Transverse colon (tissue), 4 donors: ENCODE results near the gene CAPN7.

Experiments
- CTCF ChIP-seq, 5 experiments: fragments of 200-600 bp in 3 of 5; fragments of 450-650 bp in 2 of 5; sonication (generic) in 3 of 5; IDR thresholded peaks; 1 replicate in 2 of 5; 2 replicates in 3 of 5; pipeline ENCODE4 v1.5.1; 2016 to 2017; ENCODE audit warnings: antibody characterized with exemption in 5 of 5, inconsistent platforms in 3 of 5, mild to moderate bottlenecking in 2 of 5, moderate library complexity in 1 of 5
- POLR2A ChIP-seq: fragments of 450-650 bp; IDR thresholded peaks from one replicate; pipeline ENCODE4 v1.6.1; 2016; ENCODE audit warnings: antibody characterized with exemption, mild to moderate bottlenecking, moderate library complexity
- POLR2AphosphoS5 ChIP-seq, 3 donors: sonication (generic); formaldehyde crosslinking; IDR thresholded peaks; one replicate each; pipeline ENCODE4 v1.6.1; 2016; ENCODE audit warnings: antibody characterized with exemption in 3 of 3

- no peak for TF ChIP-seq POLR2A
- TF ChIP-seq CTCF (IDR thresholded peaks at IDR 0.05) = no peak
- TF ChIP-seq POLR2AphosphoS5 (IDR thresholded peaks at IDR 0.05) = no peak
Measured at GRCh38 chr3:15165061-15165460, 41.0 kb upstream of the CAPN7 start.
